Keratinocyte (primary cell): ENCODE measurements around the gene USP13. TPM values are rescaled to one million over a fixed set of nuclear protein-coding genes. Genes with fewer than 3 reads are reported as not detected.

ENCODE experiments used
- DNase-seq: peaks from one replicate; pipeline ENCODE4 v3.0.0-alpha.2; 2011; ENCODE audit warnings: low read depth, missing footprints, low spot score
- FAIRE-seq: peaks from 2 replicates; lab custom pipeline; 2011; peaks lifted over from hg19 to GRCh38; lab: Jason Lieb, UNC
- H2AFZ ChIP-seq: 2 replicates; pipeline ENCODE4 v1.6.0; 2012; ENCODE audit warnings: low read length, control low read depth, inconsistent platforms; ENCODE audit not compliant: control insufficient read depth
- H3K27ac ChIP-seq: 2 replicates; pipeline ENCODE4 v1.5.1; 2011; ENCODE audit warnings: low read length; ENCODE audit not compliant: control insufficient read depth, insufficient read depth
- H3K27me3 ChIP-seq: 3 replicates; pipeline ENCODE4 v1.6.0; 2011; ENCODE audit warnings: low read length; ENCODE audit not compliant: control insufficient read depth, insufficient read depth; ENCODE audit errors: extremely low read depth
- H3K36me3 ChIP-seq, 2 experiments: 2 replicates in 1 of 2; 3 replicates in 1 of 2; pipeline ENCODE4 v1.5.1; 2011; ENCODE audit warnings: low read length in 2 of 2, mild to moderate bottlenecking in 1 of 2; ENCODE audit not compliant: control insufficient read depth in 2 of 2, insufficient read depth in 2 of 2; ENCODE audit errors: extremely low read depth in 1 of 2
- H3K4me1 ChIP-seq: 3 replicates; pipeline ENCODE4 v1.5.1; 2011; ENCODE audit warnings: low read length; ENCODE audit not compliant: control insufficient read depth, insufficient read depth; ENCODE audit errors: extremely low read depth
- H3K4me2 ChIP-seq: 3 replicates; pipeline ENCODE4 v1.6.0; 2011; ENCODE audit warnings: low read depth, low read length; ENCODE audit not compliant: control insufficient read depth, insufficient read depth; ENCODE audit errors: extremely low read depth
- H3K4me3 ChIP-seq, 3 experiments: fragments of 200-600 bp in 1 of 3; sonication (generic) in 1 of 3; 2 replicates in 2 of 3; 3 replicates in 1 of 3; pipeline ENCODE4 v1.5.1; 2011 to 2016; ENCODE audit warnings: low read length in 3 of 3, mild to moderate bottlenecking in 3 of 3, control low read depth in 2 of 3, inconsistent platforms in 1 of 3, low read depth in 1 of 3, mixed read lengths in 1 of 3, mixed run types in 1 of 3, moderate library complexity in 1 of 3; ENCODE audit not compliant: control insufficient read depth in 2 of 3, insufficient read depth in 2 of 3; ENCODE audit errors: extremely low read depth in 1 of 3
- H3K79me2 ChIP-seq: 2 replicates; pipeline ENCODE4 v1.6.0; 2012; ENCODE audit warnings: low read length; ENCODE audit not compliant: control insufficient read depth, insufficient read depth
- H3K9ac ChIP-seq: 3 replicates; pipeline ENCODE4 v1.6.0; 2011; ENCODE audit warnings: low read length; ENCODE audit not compliant: control insufficient read depth, insufficient read depth; ENCODE audit errors: extremely low read depth
- H3K9me1 ChIP-seq: 3 replicates; pipeline ENCODE4 v1.6.0; 2011; ENCODE audit warnings: low read length; ENCODE audit not compliant: control insufficient read depth, insufficient read depth; ENCODE audit errors: extremely low read depth
- H3K9me3 ChIP-seq: 2 replicates; pipeline ENCODE4 v1.5.1; 2012; ENCODE audit warnings: low read depth, low read length; ENCODE audit not compliant: control insufficient read depth
- H4K20me1 ChIP-seq: 3 replicates; pipeline ENCODE4 v1.6.0; 2011; ENCODE audit warnings: low read length; ENCODE audit not compliant: control insufficient read depth, insufficient read depth; ENCODE audit errors: extremely low read depth
- CTCF ChIP-seq, 3 experiments: IDR thresholded peaks in 1 of 3; conservative IDR thresholded peaks in 1 of 3; optimal IDR thresholded peaks in 1 of 3; 2 replicates in 2 of 3; 3 replicates in 1 of 3; pipeline versions ENCODE3 to v1.5.1; 2011; ENCODE audit warnings: low read length in 3 of 3, mild to moderate bottlenecking in 3 of 3, moderate library complexity in 2 of 3, control low read depth in 1 of 3, inconsistent platforms in 1 of 3; ENCODE audit not compliant: insufficient read depth in 2 of 3; ENCODE audit errors: extremely low read depth in 1 of 3
- EZH2 ChIP-seq: IDR thresholded peaks from one replicate; pipeline ENCODE4 v1.6.1; 2012; ENCODE audit warnings: inconsistent platforms, mild to moderate bottlenecking, low read length, moderate library complexity
- dilution Hi-C: fragments of 300-500 bp; cut with MboI; formaldehyde crosslinking; loops from one replicate; pipeline ENCODE4 v1.7.0; 2020; ENCODE audit warnings: low sequenced_read_pairs; ENCODE audit not compliant: extremely low pct_ligation_motif_present
- polyA plus RNA-seq, 5 experiments: library from polyadenylated mRNA; depleted of rRNA in 3 of 5; stranded (reverse) in 3 of 5; stranded (forward) in 1 of 5; unstranded in 1 of 5; fragments of >200 nt; gene quantifications; 1 replicate in 1 of 5; 2 replicates in 3 of 5; 3 replicates in 1 of 5; pipeline versions ENCODE4 v1.2.1 to v1.2.3, GENCODE V29; 2011 to 2012; ENCODE audit warnings: missing spikeins in 2 of 5, low read depth in 1 of 5, low replicate concordance in 1 of 5

USP13 gene
- polyA plus RNA-seq, 1 donor (not counting 4 experiments of a cell fraction or from before 2014, with no cell fraction given) = 3.3 TPM

- Histone ChIP-seq H3K27me3 (no peaks in the 10 kb centered on the region), H3K4me1 (no peaks in the 10 kb centered on the region), H3K9me1 (no peaks in the 10 kb centered on the region), H3K9ac (no peak overlapping the region), H3K4me2 (no peak overlapping the region), H3K79me2 (no peaks in the 10 kb centered on the region), H3K4me3 (no peak overlapping the region), H3K27ac (no peak overlapping the region), H3K9me3 (no peaks in the 10 kb centered on the region), H4K20me1 (no peaks in the 10 kb centered on the region), H3K36me3 (peaks cover 0 to 4% of the 10 kb centered on the region in 2 experiments), H2AFZ (no peak overlapping the region)
- TF ChIP-seq EZH2 = no peak
- no peak for TF ChIP-seq CTCF (optimal IDR thresholded peaks at IDR 0.05 in 1 of 3, IDR thresholded peaks at IDR 0.05 in 1 of 3, conservative IDR thresholded peaks at IDR 0.05 in 1 of 3; ENCODE audit: extremely low read depth in 1 of 3, insufficient read depth in 2 of 3, low read length in 3 of 3)
- no peak for DNase-seq
- dilution Hi-C loops = no loop called here
- no peak for FAIRE-seq
Observed at GRCh38 chr3:179703816-179704215, 51.0 kb downstream of the USP13 start.

- dilution Hi-C loops = no loop called here
- no peak overlapping the region for H2AFZ ChIP-seq
- no peak overlapping the region for H3K27ac ChIP-seq
- no peaks in the 10 kb centered on the region for H3K27me3 ChIP-seq
- no peaks in the 10 kb centered on the region for H3K9me3 ChIP-seq
- H3K4me2 ChIP-seq = no peak overlapping the region
- H3K79me2 ChIP-seq = no peaks in the 10 kb centered on the region
- peaks cover 0 to 4% of the 10 kb centered on the region in 2 experiments for H3K36me3 ChIP-seq
- H3K9me1 ChIP-seq = no peaks in the 10 kb centered on the region
- TF ChIP-seq EZH2 = no peak
- no peak for TF ChIP-seq CTCF (optimal IDR thresholded peaks at IDR 0.05 in 1 of 3, IDR thresholded peaks at IDR 0.05 in 1 of 3, conservative IDR thresholded peaks at IDR 0.05 in 1 of 3; ENCODE audit: extremely low read depth in 1 of 3, insufficient read depth in 2 of 3, low read length in 3 of 3)
- H3K4me3 ChIP-seq = no peak overlapping the region
- H4K20me1 ChIP-seq = no peaks in the 10 kb centered on the region
- no peak overlapping the region for H3K9ac ChIP-seq
- no peaks in the 10 kb centered on the region for H3K4me1 ChIP-seq
- DNase-seq (no peak), FAIRE-seq (no peak)
Observed at GRCh38 chr3:179706233-179706632, 53.4 kb downstream of the USP13 start.
